ENCODE data around the gene BRWD1.

BRWD1 gene

GRCh38 chr21:39315603-39316445 is 2.4 kb upstream of the BRWD1 start:
- in situ Hi-C loops (cut with MboI; ENCODE audit: low sequenced_read_pairs, unreplicated experiment), result no loop called here

GRCh38 chr21:39314143-39315027 is 953 bp upstream of the BRWD1 start:
- in situ Hi-C loops (cut with MboI; ENCODE audit: low sequenced_read_pairs, unreplicated experiment), result no loop called here
- DNase-seq (ENCODE audit: low spot score), result peak; percentile 53

More at GRCh38 chr21:39315603-39316445, 2.4 kb upstream of the BRWD1 start:
- no peak for DNase-seq (ENCODE audit: low spot score)
- TF ChIP-seq CTCF (IDR thresholded peaks at IDR 0.05; ENCODE audit: borderline replicate concordance, control extremely low read depth, extremely low read depth, insufficient read depth, missing control alignments), result no peak

GRCh38 chr21:39313042-39313570 is 326 bp downstream of the BRWD1 start:
- DNase-seq (ENCODE audit: low spot score), result peak; percentile 37
- in situ Hi-C loops (cut with MboI; ENCODE audit: low sequenced_read_pairs, unreplicated experiment), result no loop called here
- TF ChIP-seq CTCF (IDR thresholded peaks at IDR 0.05; ENCODE audit: borderline replicate concordance, control extremely low read depth, extremely low read depth, insufficient read depth, missing control alignments), result no peak

More at GRCh38 chr21:39314143-39315027, 953 bp upstream of the BRWD1 start:
- TF ChIP-seq CTCF (IDR thresholded peaks at IDR 0.05; ENCODE audit: borderline replicate concordance, control extremely low read depth, extremely low read depth, insufficient read depth, missing control alignments), result no peak

GRCh38 chr21:39312112-39313041 is 1.1 kb downstream of the BRWD1 start:
- peak; percentile 98 for DNase-seq (ENCODE audit: low spot score)
- in situ Hi-C loops (cut with MboI; ENCODE audit: low sequenced_read_pairs, unreplicated experiment), result no loop called here
- no peak for TF ChIP-seq CTCF (IDR thresholded peaks at IDR 0.05; ENCODE audit: borderline replicate concordance, control extremely low read depth, extremely low read depth, insufficient read depth, missing control alignments)

- in situ Hi-C loops (cut with MboI; ENCODE audit: low sequenced_read_pairs, unreplicated experiment), result no loop called here
- DNase-seq (ENCODE audit: low spot score), result no peak
- TF ChIP-seq CTCF (IDR thresholded peaks at IDR 0.05; ENCODE audit: borderline replicate concordance, control extremely low read depth, extremely low read depth, insufficient read depth, missing control alignments), result no peak
Observed at GRCh38 chr21:39311164-39311563, 2.3 kb downstream of the BRWD1 start.

All from GM13976 (cell line).